Measurements from ENCODE around the gene TRAPPC12.

Gene TRAPPC12

GRCh38 chr2:3433776-3434400 lies 54.4 kb downstream of the TRAPPC12 start:
- Histone ChIP-seq H3K9me3 (ENCODE audit: control insufficient read depth, low read length) (no peaks in the 10 kb centered on the region), H3K4me3 (ENCODE audit: insufficient read depth in 1 of 2, low read depth in 1 of 2, low read length in 2 of 2) (no peak overlapping the region), H2BK5ac (ENCODE audit: low read depth, low read length, poor library complexity, severe bottlenecking) (no peak overlapping the region), H3K79me1 (replicated peaks; ENCODE audit: low read length, poor library complexity, severe bottlenecking) (peaks cover 10% of the 10 kb centered on the region), H4K8ac (ENCODE audit: low read length) (no peak overlapping the region), H2BK12ac (ENCODE audit: low read length in 2 of 2) (no peak overlapping the region), H2AK5ac (ENCODE audit: low read length, severe bottlenecking) (no peak overlapping the region), H3K18ac (ENCODE audit: low read depth in 1 of 2, low read length in 2 of 2) (no peak overlapping the region), H2BK15ac (ENCODE audit: low read depth, poor library complexity, severe bottlenecking) (no peak overlapping the region), H4K91ac (ENCODE audit: low read length) (no peak overlapping the region), H3K4me1 (ENCODE audit: control insufficient read depth, insufficient read depth, low read depth, low read length) (no peaks in the 10 kb centered on the region), H3K4me2 (ENCODE audit: low read length, poor library complexity, severe bottlenecking) (no peak overlapping the region), H3K14ac (ENCODE audit: low read length in 2 of 2) (no peak overlapping the region), H3K27ac (ENCODE audit: low read length, poor library complexity, severe bottlenecking) (no peak overlapping the region), H3K36me3 (ENCODE audit: control insufficient read depth in 1 of 2, insufficient read depth in 2 of 2, low read depth in 1 of 2, low read length in 2 of 2) (peaks cover 27 to 60% of the 10 kb centered on the region in 2 experiments), H2AFZ (ENCODE audit: low read depth, low read length) (no peak overlapping the region), H2BK120ac (ENCODE audit: low read depth, low read length) (no peak overlapping the region), H3K23ac (ENCODE audit: low read length in 2 of 2) (no peak overlapping the region), H3K9ac (ENCODE audit: low read length) (no peak overlapping the region), H3K4ac (ENCODE audit: low read depth in 1 of 2, low read length in 2 of 2) (no peak overlapping the region), H3K27me3 (ENCODE audit: control insufficient read depth in 1 of 2, insufficient read depth in 1 of 2, low read length in 2 of 2) (no peaks in the 10 kb centered on the region)
- no peak for DNase-seq
- WGBS, result 88% methylated on average over 5 of the region's 7 CpGs

- H3K18ac ChIP-seq (ENCODE audit: low read depth in 1 of 2, low read length in 2 of 2), result no peak overlapping the region
- no peaks in the 10 kb centered on the region for H3K27me3 ChIP-seq (ENCODE audit: control insufficient read depth in 1 of 2, insufficient read depth in 1 of 2, low read length in 2 of 2)
- H2BK15ac ChIP-seq (ENCODE audit: low read depth, poor library complexity, severe bottlenecking), result no peak overlapping the region
- H2BK120ac ChIP-seq (ENCODE audit: low read depth, low read length), result no peak overlapping the region
- no peak overlapping the region for H3K4me2 ChIP-seq (ENCODE audit: low read length, poor library complexity, severe bottlenecking)
- no peak overlapping the region for H2BK12ac ChIP-seq (ENCODE audit: low read length in 2 of 2)
- no peaks in the 10 kb centered on the region for H3K9me3 ChIP-seq (ENCODE audit: control insufficient read depth, low read length)
- H3K4ac ChIP-seq (ENCODE audit: low read depth in 1 of 2, low read length in 2 of 2), result no peak overlapping the region
- no peak overlapping the region for H3K9ac ChIP-seq (ENCODE audit: low read length)
- 90% methylated on average over 8 of the region's 11 CpGs for WGBS
- no peak overlapping the region for H2AFZ ChIP-seq (ENCODE audit: low read depth, low read length)
- peaks cover 11% of the 10 kb centered on the region for H3K79me1 ChIP-seq (replicated peaks; ENCODE audit: low read length, poor library complexity, severe bottlenecking)
- H3K14ac ChIP-seq (ENCODE audit: low read length in 2 of 2), result no peak overlapping the region
- H3K4me3 ChIP-seq (ENCODE audit: insufficient read depth in 1 of 2, low read depth in 1 of 2, low read length in 2 of 2), result no peak overlapping the region
- H4K91ac ChIP-seq (ENCODE audit: low read length), result no peak overlapping the region
- H3K27ac ChIP-seq (ENCODE audit: low read length, poor library complexity, severe bottlenecking), result no peak overlapping the region
- peaks cover 25 to 53% of the 10 kb centered on the region in 2 experiments for H3K36me3 ChIP-seq (ENCODE audit: control insufficient read depth in 1 of 2, insufficient read depth in 2 of 2, low read depth in 1 of 2, low read length in 2 of 2)
- no peak overlapping the region for H4K8ac ChIP-seq (ENCODE audit: low read length)
- DNase-seq, result no peak
- H2AK5ac ChIP-seq (ENCODE audit: low read length, severe bottlenecking), result no peak overlapping the region
- H2BK5ac ChIP-seq (ENCODE audit: low read depth, low read length, poor library complexity, severe bottlenecking), result no peak overlapping the region
- no peak overlapping the region for H3K23ac ChIP-seq (ENCODE audit: low read length in 2 of 2)
- no peaks in the 10 kb centered on the region for H3K4me1 ChIP-seq (ENCODE audit: control insufficient read depth, insufficient read depth, low read depth, low read length)
These were observed 55.2 kb downstream of the TRAPPC12 start for GRCh38 chr2:3434654-3435053.

GRCh38 chr2:3435445-3435844 lies 56.0 kb downstream of the TRAPPC12 start:
- Histone ChIP-seq H2AFZ (ENCODE audit: low read depth, low read length) (no peak overlapping the region), H3K27me3 (ENCODE audit: control insufficient read depth in 1 of 2, insufficient read depth in 1 of 2, low read length in 2 of 2) (no peaks in the 10 kb centered on the region), H3K4ac (ENCODE audit: low read depth in 1 of 2, low read length in 2 of 2) (no peak overlapping the region), H3K79me1 (replicated peaks; ENCODE audit: low read length, poor library complexity, severe bottlenecking) (peaks cover 14% of the 10 kb centered on the region), H3K23ac (ENCODE audit: low read length in 2 of 2) (no peak overlapping the region), H2BK12ac (ENCODE audit: low read length in 2 of 2) (no peak overlapping the region), H4K8ac (ENCODE audit: low read length) (no peak overlapping the region), H2BK15ac (ENCODE audit: low read depth, poor library complexity, severe bottlenecking) (no peak overlapping the region), H3K27ac (ENCODE audit: low read length, poor library complexity, severe bottlenecking) (no peak overlapping the region), H3K9ac (ENCODE audit: low read length) (no peak overlapping the region), H4K91ac (ENCODE audit: low read length) (no peak overlapping the region), H3K9me3 (ENCODE audit: control insufficient read depth, low read length) (no peaks in the 10 kb centered on the region), H2AK5ac (ENCODE audit: low read length, severe bottlenecking) (no peak overlapping the region), H3K18ac (ENCODE audit: low read depth in 1 of 2, low read length in 2 of 2) (no peak overlapping the region), H3K4me3 (ENCODE audit: insufficient read depth in 1 of 2, low read depth in 1 of 2, low read length in 2 of 2) (no peak overlapping the region), H3K14ac (ENCODE audit: low read length in 2 of 2) (no peak overlapping the region), H3K4me2 (ENCODE audit: low read length, poor library complexity, severe bottlenecking) (no peak overlapping the region), H3K4me1 (ENCODE audit: control insufficient read depth, insufficient read depth, low read depth, low read length) (no peaks in the 10 kb centered on the region), H2BK5ac (ENCODE audit: low read depth, low read length, poor library complexity, severe bottlenecking) (no peak overlapping the region), H2BK120ac (ENCODE audit: low read depth, low read length) (no peak overlapping the region), H3K36me3 (ENCODE audit: control insufficient read depth in 1 of 2, insufficient read depth in 2 of 2, low read depth in 1 of 2, low read length in 2 of 2) (peaks cover 25 to 48% of the 10 kb centered on the region in 2 experiments)
- DNase-seq, result no peak
- 97% methylated on average over 4 of the region's 5 CpGs for WGBS

GRCh38 chr2:3440477-3440876 lies 61.0 kb downstream of the TRAPPC12 start:
- no peak overlapping the region for H4K8ac ChIP-seq (ENCODE audit: low read length)
- H2BK12ac ChIP-seq (ENCODE audit: low read length in 2 of 2), result no peak overlapping the region
- H3K4ac ChIP-seq (ENCODE audit: low read depth in 1 of 2, low read length in 2 of 2), result no peak overlapping the region
- H3K4me1 ChIP-seq (ENCODE audit: control insufficient read depth, insufficient read depth, low read depth, low read length), result no peaks in the 10 kb centered on the region
- DNase-seq, result no peak
- H2BK5ac ChIP-seq (ENCODE audit: low read depth, low read length, poor library complexity, severe bottlenecking), result no peak overlapping the region
- H2AK5ac ChIP-seq (ENCODE audit: low read length, severe bottlenecking), result no peak overlapping the region
- no peak overlapping the region for H4K91ac ChIP-seq (ENCODE audit: low read length)
- H2BK15ac ChIP-seq (ENCODE audit: low read depth, poor library complexity, severe bottlenecking), result no peak overlapping the region
- no peak overlapping the region for H3K4me2 ChIP-seq (ENCODE audit: low read length, poor library complexity, severe bottlenecking)
- no peaks in the 10 kb centered on the region for H3K9me3 ChIP-seq (ENCODE audit: control insufficient read depth, low read length)
- no peak overlapping the region for H3K14ac ChIP-seq (ENCODE audit: low read length in 2 of 2)
- no peaks in the 10 kb centered on the region for H3K27me3 ChIP-seq (ENCODE audit: control insufficient read depth in 1 of 2, insufficient read depth in 1 of 2, low read length in 2 of 2)
- H3K79me1 ChIP-seq (replicated peaks; ENCODE audit: low read length, poor library complexity, severe bottlenecking), result peaks cover 14% of the 10 kb centered on the region
- no peak overlapping the region for H3K9ac ChIP-seq (ENCODE audit: low read length)
- no peak overlapping the region for H2BK120ac ChIP-seq (ENCODE audit: low read depth, low read length)
- no peak overlapping the region for H3K4me3 ChIP-seq (ENCODE audit: insufficient read depth in 1 of 2, low read depth in 1 of 2, low read length in 2 of 2)
- peaks cover 15 to 25% of the 10 kb centered on the region in 2 experiments for H3K36me3 ChIP-seq (ENCODE audit: control insufficient read depth in 1 of 2, insufficient read depth in 2 of 2, low read depth in 1 of 2, low read length in 2 of 2)
- H3K18ac ChIP-seq (ENCODE audit: low read depth in 1 of 2, low read length in 2 of 2), result no peak overlapping the region
- H3K23ac ChIP-seq (ENCODE audit: low read length in 2 of 2), result no peak overlapping the region
- H2AFZ ChIP-seq (ENCODE audit: low read depth, low read length), result no peak overlapping the region
- H3K27ac ChIP-seq (ENCODE audit: low read length, poor library complexity, severe bottlenecking), result no peak overlapping the region
- WGBS, result 91% methylated on average over 2 of the region's 2 CpGs

Data from mesenchymal stem cell (in vitro differentiated cells and primary cell).